ENCODE data around the gene STIM1. TPM values are rescaled to one million over a fixed set of nuclear protein-coding genes. Genes with fewer than 3 reads are reported as not detected.

STIM1 gene
- total RNA-seq, 1 donor from 2014 or later = 60.7 TPM

GRCh38 chr11:3916962-3917361 lies 61.5 kb downstream of the STIM1 start:
- ATAC-seq = no peak
- intact Hi-C loops (cut with DNase I) = no loop called here
- Histone ChIP-seq H3K4me3 (no peak overlapping the region), H3K9me3 (no peaks in the 10 kb centered on the region), H3K36me3 (no peaks in the 10 kb centered on the region), H3K4me1 (peaks cover 4% of the 10 kb centered on the region), H3K27ac (no peak overlapping the region), H3K27me3 (no peaks in the 10 kb centered on the region)
- no peak for TF ChIP-seq CTCF (IDR thresholded peaks at IDR 0.05)
- no peak for DNase-seq

- H3K4me1 ChIP-seq = no peaks in the 10 kb centered on the region
- DNase-seq = no peak
- intact Hi-C loops (cut with DNase I) = no loop called here
- no peak overlapping the region for H3K27ac ChIP-seq
- H3K27me3 ChIP-seq = no peaks in the 10 kb centered on the region
- no peaks in the 10 kb centered on the region for H3K9me3 ChIP-seq
- peak; percentile 82 for ATAC-seq
- no peak overlapping the region for H3K4me3 ChIP-seq
- TF ChIP-seq CTCF (IDR thresholded peaks at IDR 0.05) = no peak
- no peaks in the 10 kb centered on the region for H3K36me3 ChIP-seq
Observed at GRCh38 chr11:3920148-3920852, 64.8 kb downstream of the STIM1 start.

GRCh38 chr11:3922056-3922455 lies 66.6 kb downstream of the STIM1 start:
- no peaks in the 10 kb centered on the region for H3K9me3 ChIP-seq
- no peak for DNase-seq
- H3K36me3 ChIP-seq = no peaks in the 10 kb centered on the region
- no peak overlapping the region for H3K4me3 ChIP-seq
- TF ChIP-seq CTCF (IDR thresholded peaks at IDR 0.05) = no peak
- ATAC-seq = no peak
- no peaks in the 10 kb centered on the region for H3K4me1 ChIP-seq
- H3K27ac ChIP-seq = no peak overlapping the region
- no peaks in the 10 kb centered on the region for H3K27me3 ChIP-seq
- intact Hi-C loops (cut with DNase I) = no loop called here

GRCh38 chr11:3925513-3925912 lies 70.0 kb downstream of the STIM1 start:
- no peak for DNase-seq

GRCh38 chr11:3926458-3927095 lies 71.1 kb downstream of the STIM1 start:
- H3K4me1 ChIP-seq = peaks cover 21% of the 10 kb centered on the region
- no peak overlapping the region for H3K4me3 ChIP-seq
- no peaks in the 10 kb centered on the region for H3K27me3 ChIP-seq
- no peak overlapping the region for H3K27ac ChIP-seq
- H3K36me3 ChIP-seq = no peaks in the 10 kb centered on the region
- ATAC-seq (no peak), DNase-seq (no peak)
- no peak for TF ChIP-seq CTCF (IDR thresholded peaks at IDR 0.05)
- H3K9me3 ChIP-seq = no peaks in the 10 kb centered on the region
- intact Hi-C loops (cut with DNase I) = no loop called here

More at GRCh38 chr11:3925513-3925912, 70.0 kb downstream of the STIM1 start:
- no peak for TF ChIP-seq CTCF (IDR thresholded peaks at IDR 0.05)
- Histone ChIP-seq H3K9me3 (no peaks in the 10 kb centered on the region), H3K27ac (no peak overlapping the region), H3K4me3 (no peak overlapping the region), H3K4me1 (peaks cover 21% of the 10 kb centered on the region), H3K27me3 (no peaks in the 10 kb centered on the region), H3K36me3 (no peaks in the 10 kb centered on the region)
- ATAC-seq = no peak
- intact Hi-C loops (cut with DNase I) = no loop called here
